Lower leg skin (tissue), 3 donors: ENCODE data around the gene IMMP2L.

Experiments used
- CTCF ChIP-seq, 3 donors: fragments of 450-650 bp; IDR thresholded peaks; one replicate each; pipeline ENCODE4 v1.5.1; 2016; ENCODE audit warnings: antibody characterized with exemption in 3 of 3, mild to moderate bottlenecking in 3 of 3, moderate library complexity in 2 of 3
- POLR2A ChIP-seq, 2 donors: fragments of 450-650 bp; IDR thresholded peaks; one replicate each; pipeline ENCODE4 v1.6.1; 2016 to 2017; ENCODE audit warnings: antibody characterized with exemption in 2 of 2, mild to moderate bottlenecking in 1 of 2, moderate library complexity in 1 of 2

GRCh38 chr7:110885474-110885873 is 676.8 kb downstream of the IMMP2L start:
- TF ChIP-seq POLR2A (IDR thresholded peaks at IDR 0.05) (no peak), CTCF (IDR thresholded peaks at IDR 0.05) (no peak)
